Uterus (tissue), 2 donors: ENCODE data around the gene ZNF432.
A peak's percentile ranks its signal among the peaks of the same experiment; 100 is the strongest.

ENCODE experiments used
- POLR2A ChIP-seq, 2 donors: fragments of 450-650 bp; IDR thresholded peaks; one replicate each; pipeline ENCODE4 v1.6.1; 2016; ENCODE audit warnings: antibody characterized with exemption in 2 of 2, mild to moderate bottlenecking in 1 of 2, moderate library complexity in 1 of 2
- TF ChIP-seq, protein P1 (sequence below), 4 experiments: fragments of 200-600 bp in 2 of 4; fragments of 450-650 bp in 2 of 4; sonication (generic) in 2 of 4; IDR thresholded peaks; one replicate each; pipeline ENCODE4 v1.5.1; 2016 to 2019; ENCODE audit warnings: antibody characterized with exemption in 4 of 4, mild to moderate bottlenecking in 2 of 4, moderate library complexity in 1 of 4

GRCh38 chr19:52028027-52028779 is 20.4 kb downstream of the ZNF432 start, which contains the start of gene ZNF614:
- TF ChIP-seq, protein P1, sequence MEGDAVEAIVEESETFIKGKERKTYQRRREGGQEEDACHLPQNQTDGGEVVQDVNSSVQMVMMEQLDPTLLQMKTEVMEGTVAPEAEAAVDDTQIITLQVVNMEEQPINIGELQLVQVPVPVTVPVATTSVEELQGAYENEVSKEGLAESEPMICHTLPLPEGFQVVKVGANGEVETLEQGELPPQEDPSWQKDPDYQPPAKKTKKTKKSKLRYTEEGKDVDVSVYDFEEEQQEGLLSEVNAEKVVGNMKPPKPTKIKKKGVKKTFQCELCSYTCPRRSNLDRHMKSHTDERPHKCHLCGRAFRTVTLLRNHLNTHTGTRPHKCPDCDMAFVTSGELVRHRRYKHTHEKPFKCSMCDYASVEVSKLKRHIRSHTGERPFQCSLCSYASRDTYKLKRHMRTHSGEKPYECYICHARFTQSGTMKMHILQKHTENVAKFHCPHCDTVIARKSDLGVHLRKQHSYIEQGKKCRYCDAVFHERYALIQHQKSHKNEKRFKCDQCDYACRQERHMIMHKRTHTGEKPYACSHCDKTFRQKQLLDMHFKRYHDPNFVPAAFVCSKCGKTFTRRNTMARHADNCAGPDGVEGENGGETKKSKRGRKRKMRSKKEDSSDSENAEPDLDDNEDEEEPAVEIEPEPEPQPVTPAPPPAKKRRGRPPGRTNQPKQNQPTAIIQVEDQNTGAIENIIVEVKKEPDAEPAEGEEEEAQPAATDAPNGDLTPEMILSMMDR (IDR thresholded peaks at IDR 0.05), result peak in 1 of 4 experiments; percentile 14
- peak; percentile 14 to 41 for TF ChIP-seq POLR2A (IDR thresholded peaks at IDR 0.05)
